MCF 10A (cell line): Measurements from ENCODE around the gene NCOA7. TPM values are rescaled to one million over a fixed set of nuclear protein-coding genes. Genes with fewer than 3 reads are reported as not detected.

Experiments
- BruUV-seq: library from RNA; stranded (reverse); fragments of 400-500 nt; replicated peaks from 2 replicates; lab custom pipeline; 2021; lab: Mats Ljungman, UMichigan
- CTCF ChIA-PET: fragments of 300-600 bp; sonication (Branson Sonifier 250); formaldehyde crosslinking; extraction: SDS; loops from one replicate; lab custom pipeline; 2021; ENCODE audit warnings: antibody characterized with exemption, inconsistent platforms; lab: Yijun Ruan, JAX
- POLR2A ChIA-PET: fragments of 300-600, 350-650 bp; sonication (Branson Sonifier 250); formaldehyde crosslinking; extraction: SDS; loops from one replicate; lab custom pipeline; 2020; ENCODE audit warnings: antibody characterized with exemption, inconsistent platforms; lab: Yijun Ruan, JAX
- DNase-seq: peaks from one replicate; pipeline ENCODE4 v3.0.0-alpha.2; 2018; ENCODE audit not compliant: unreplicated experiment
- H3K27ac Mint-ChIP-seq: one replicate; pipeline ENCODE4 v1.8.0; 2022; ENCODE audit warnings: mild to moderate bottlenecking, low read depth, mixed read lengths; ENCODE audit not compliant: unreplicated experiment
- H3K27me3 Mint-ChIP-seq: one replicate; pipeline ENCODE4 v1.8.0; 2022; ENCODE audit warnings: mixed read lengths; ENCODE audit not compliant: insufficient read depth, unreplicated experiment
- H3K36me3 Mint-ChIP-seq: one replicate; pipeline ENCODE4 v1.8.0; 2022; ENCODE audit warnings: mild to moderate bottlenecking, moderate library complexity, mixed read lengths; ENCODE audit not compliant: insufficient read depth, unreplicated experiment
- H3K4me1 Mint-ChIP-seq: one replicate; pipeline ENCODE4 v1.8.0; 2022; ENCODE audit warnings: mixed read lengths; ENCODE audit not compliant: insufficient read depth, unreplicated experiment
- H3K4me3 Mint-ChIP-seq: one replicate; pipeline ENCODE4 v1.8.0; 2022; ENCODE audit warnings: mild to moderate bottlenecking, moderate library complexity, mixed read lengths; ENCODE audit not compliant: unreplicated experiment
- H3K9me3 Mint-ChIP-seq: one replicate; pipeline ENCODE4 v1.8.0; 2022; ENCODE audit warnings: mixed read lengths; ENCODE audit not compliant: unreplicated experiment
- CTCF ChIP-seq: fragments of 200-600 bp; IDR thresholded peaks from one replicate; pipeline ENCODE4 v1.8.0; 2022; ENCODE audit warnings: antibody characterized with exemption, mild to moderate bottlenecking; ENCODE audit not compliant: unreplicated experiment
- intact Hi-C: fragments of 100-400 bp; cut with micrococcal nuclease; formaldehyde crosslinking; loops from 2 replicates; pipeline ENCODE4 v1.14.1; 2022
- total RNA-seq: library from RNA; stranded (reverse); gene quantifications from 2 replicates; pipeline ENCODE4 v1.2.3, GENCODE V29; 2022

The NCOA7 gene
- total RNA-seq, 1 experiment from 2014 or later, result 52.3 TPM

GRCh38 chr6:125754566-125754965, 36.2 kb upstream of the NCOA7 start:
- no peak for DNase-seq
- ChIA-PET CTCF (interaction anchor here (0.6 to 9.4 kb wide), 7 partner anchors 13 to 603 kb away, joined by 3 to 233 read pairs (median 3); no protein-coding TSS in a partner anchor), POLR2A (interaction anchor here (0.7 to 1.7 kb wide), 3 partner anchors 26 to 446 kb away, joined by 3 to 4 read pairs (median 3); no protein-coding TSS in a partner anchor)
- Mint-ChIP-seq H3K4me1 (peaks cover 9% of the 10 kb centered on the region), H3K27me3 (peaks cover 92% of the 10 kb centered on the region), H3K27ac (no peak overlapping the region), H3K4me3 (no peak overlapping the region), H3K9me3 (no peaks in the 10 kb centered on the region), H3K36me3 (peaks cover 5% of the 10 kb centered on the region)
- no peak for TF ChIP-seq CTCF
- BruUV-seq, result no TSS peak
- intact Hi-C loops, result loop anchor here (5.0 to 10.0 kb wide), 3 partner anchors 242 to 882 kb away; no protein-coding TSS in a partner anchor

DNA sequence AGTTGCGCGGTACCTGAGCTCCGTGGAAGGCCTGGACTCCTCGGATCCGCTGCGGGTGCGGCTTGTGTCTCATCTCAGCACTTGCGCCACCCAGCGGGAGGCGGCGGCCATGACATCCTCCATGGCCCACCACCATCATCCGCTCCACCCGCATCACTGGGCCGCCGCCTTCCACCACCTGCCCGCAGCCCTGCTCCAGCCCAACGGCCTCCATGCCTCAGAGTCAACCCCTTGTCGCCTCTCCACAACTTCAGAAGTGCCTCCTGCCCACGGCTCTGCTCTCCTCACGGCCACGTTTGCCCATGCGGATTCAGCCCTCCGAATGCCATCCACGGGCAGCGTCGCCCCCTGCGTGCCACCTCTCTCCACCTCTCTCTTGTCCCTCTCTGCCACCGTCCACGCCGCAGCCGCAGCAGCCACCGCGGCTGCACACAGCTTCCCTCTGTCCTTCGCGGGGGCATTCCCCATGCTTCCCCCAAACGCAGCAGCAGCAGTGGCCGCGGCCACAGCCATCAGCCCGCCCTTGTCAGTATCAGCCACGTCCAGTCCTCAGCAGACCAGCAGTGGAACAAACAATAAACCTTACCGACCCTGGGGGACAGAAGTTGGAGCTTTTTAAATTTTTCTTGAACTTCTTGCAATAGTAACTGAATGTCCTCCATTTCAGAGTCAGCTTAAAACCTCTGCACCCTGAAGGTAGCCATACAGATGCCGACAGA, 31.4 kb upstream of the NCOA7 start:
- intact Hi-C loops, result loop anchor here (10.0 kb wide), 1 partner anchor 645 kb away; no protein-coding TSS in a partner anchor
- POLR2A ChIA-PET, result interaction anchor here (0.6 kb wide), 1 partner anchor 428 kb away, joined by 3 read pairs; no protein-coding TSS in a partner anchor
- Mint-ChIP-seq H3K4me1 (no peaks in the 10 kb centered on the region), H3K27me3 (peaks cover 91% of the 10 kb centered on the region), H3K27ac (no peak overlapping the region), H3K36me3 (peaks cover 6% of the 10 kb centered on the region), H3K9me3 (no peaks in the 10 kb centered on the region), H3K4me3 (no peak overlapping the region)
- no TSS peak for BruUV-seq
- no peak for DNase-seq
- TF ChIP-seq CTCF, result peak; percentile 22
- CTCF ChIA-PET, result interaction anchor here (0.6 to 9.4 kb wide), 6 partner anchors 7 to 1541 kb away, joined by 3 to 233 read pairs (median 4); no protein-coding TSS in a partner anchor

GRCh38 chr6:125759959-125760457, 30.8 kb upstream of the NCOA7 start:
- intact Hi-C loops, result loop anchor here (10.0 kb wide), 1 partner anchor 645 kb away; no protein-coding TSS in a partner anchor
- H3K27ac Mint-ChIP-seq, result no peak overlapping the region
- no peak for DNase-seq

More at GRCh38 chr6:125759959-125760457, 30.8 kb upstream of the NCOA7 start:
- CTCF ChIA-PET, result interaction anchor here (0.7 to 9.4 kb wide), 2 partner anchors 8 to 448 kb away, joined by 4 to 233 read pairs; no protein-coding TSS in a partner anchor
- Mint-ChIP-seq H3K4me1 (no peaks in the 10 kb centered on the region), H3K4me3 (no peak overlapping the region), H3K9me3 (no peaks in the 10 kb centered on the region), H3K27me3 (peaks cover 91% of the 10 kb centered on the region), H3K36me3 (peaks cover 6% of the 10 kb centered on the region)
- TF ChIP-seq CTCF, result no peak
- POLR2A ChIA-PET, result no interaction called here
- BruUV-seq, result no TSS peak
